T-helper 1 cell treated with Interleukin-12 subunit alpha and Interleukin-12 subunit beta and Interleukin-4 antibody, amounts not matched to agents 30 μg/mL and 1 μg/mL, for 36 hours (primary cell): Measurements from ENCODE around the gene GPX8.

Source experiments
- H3K27ac Mint-ChIP-seq: one replicate; pipeline ENCODE4 v1.8.0; 2021; ENCODE audit warnings: mild to moderate bottlenecking, mixed read lengths
- H3K27me3 Mint-ChIP-seq: one replicate; pipeline ENCODE4 v1.8.0; 2021; ENCODE audit warnings: low read depth, mixed read lengths
- H3K36me3 Mint-ChIP-seq: one replicate; pipeline ENCODE4 v1.8.0; 2021; ENCODE audit warnings: low read depth, mixed read lengths
- H3K4me1 Mint-ChIP-seq: one replicate; pipeline ENCODE4 v1.8.0; 2021; ENCODE audit warnings: low read depth, mixed read lengths
- H3K4me3 Mint-ChIP-seq: one replicate; pipeline ENCODE4 v1.8.0; 2021; ENCODE audit warnings: mild to moderate bottlenecking, moderate library complexity, mixed read lengths
- H3K9me3 Mint-ChIP-seq: one replicate; pipeline ENCODE4 v1.8.0; 2021; ENCODE audit warnings: mixed read lengths

GPX8 gene, protein sequence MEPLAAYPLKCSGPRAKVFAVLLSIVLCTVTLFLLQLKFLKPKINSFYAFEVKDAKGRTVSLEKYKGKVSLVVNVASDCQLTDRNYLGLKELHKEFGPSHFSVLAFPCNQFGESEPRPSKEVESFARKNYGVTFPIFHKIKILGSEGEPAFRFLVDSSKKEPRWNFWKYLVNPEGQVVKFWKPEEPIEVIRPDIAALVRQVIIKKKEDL

DNA sequence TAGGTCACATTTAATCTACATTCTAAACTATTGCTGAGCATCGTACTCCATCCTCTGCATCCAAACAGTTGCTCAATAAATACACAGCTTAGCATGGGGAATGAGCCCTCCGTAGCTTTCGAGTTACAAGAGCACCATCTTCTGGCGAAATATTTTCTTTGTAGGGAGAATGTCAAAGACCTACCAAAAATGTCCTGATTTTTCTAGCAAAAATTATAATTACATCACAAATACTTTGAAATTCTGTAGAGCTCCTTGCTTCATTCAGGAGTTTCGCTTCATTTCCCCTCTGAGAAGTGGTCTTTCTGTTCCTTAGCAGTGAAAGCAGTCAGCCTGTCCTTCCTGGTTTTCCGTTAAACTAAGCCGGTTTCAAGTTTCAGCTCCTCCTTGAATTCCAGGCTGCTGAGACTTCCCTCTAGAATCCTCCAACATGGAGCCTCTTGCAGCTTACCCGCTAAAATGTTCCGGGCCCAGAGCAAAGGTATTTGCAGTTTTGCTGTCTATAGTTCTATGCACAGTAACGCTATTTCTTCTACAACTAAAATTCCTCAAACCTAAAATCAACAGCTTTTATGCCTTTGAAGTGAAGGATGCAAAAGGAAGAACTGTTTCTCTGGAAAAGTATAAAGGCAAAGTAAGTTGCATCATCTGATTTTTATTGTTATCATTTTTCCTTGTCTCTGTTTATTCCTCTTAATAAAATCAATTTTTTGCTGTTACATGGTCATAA, at the start of gene GPX8:
GPX8 (plus strand) TSS at position 409 of the 730 bp plus-strand sequence; CDS start at position 431, 22 bp downstream.
- no peaks in the 10 kb centered on the region for H3K36me3 Mint-ChIP-seq
- H3K9me3 Mint-ChIP-seq = no peaks in the 10 kb centered on the region
- peaks cover 3% of the 10 kb centered on the region for H3K4me1 Mint-ChIP-seq
- H3K4me3 Mint-ChIP-seq = no peak within 1 kb of the TSS
- no peak within 1 kb of the TSS for H3K27ac Mint-ChIP-seq
- peaks cover 76% of the 10 kb centered on the region for H3K27me3 Mint-ChIP-seq

DNA sequence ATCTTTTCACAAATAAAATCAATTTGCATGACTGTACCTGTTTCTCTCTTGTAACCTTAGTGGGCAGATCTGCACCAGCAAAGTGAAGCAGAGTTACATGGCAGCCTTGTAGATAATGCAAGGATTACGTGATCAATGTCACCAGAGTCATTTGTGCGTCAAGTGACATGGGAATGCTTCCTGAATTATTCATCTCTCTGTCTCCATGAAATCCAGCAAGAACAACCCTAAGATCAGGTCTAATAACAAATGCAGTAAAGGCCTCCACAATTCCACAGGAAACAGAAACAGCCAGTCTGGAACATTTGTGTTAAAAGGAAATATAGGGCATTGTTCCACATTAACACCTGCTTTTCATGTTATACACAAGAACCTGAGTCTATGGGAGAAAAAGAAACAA, 49.8 kb upstream of the GPX8 start:
- peaks cover 64% of the 10 kb centered on the region for H3K36me3 Mint-ChIP-seq

DNA sequence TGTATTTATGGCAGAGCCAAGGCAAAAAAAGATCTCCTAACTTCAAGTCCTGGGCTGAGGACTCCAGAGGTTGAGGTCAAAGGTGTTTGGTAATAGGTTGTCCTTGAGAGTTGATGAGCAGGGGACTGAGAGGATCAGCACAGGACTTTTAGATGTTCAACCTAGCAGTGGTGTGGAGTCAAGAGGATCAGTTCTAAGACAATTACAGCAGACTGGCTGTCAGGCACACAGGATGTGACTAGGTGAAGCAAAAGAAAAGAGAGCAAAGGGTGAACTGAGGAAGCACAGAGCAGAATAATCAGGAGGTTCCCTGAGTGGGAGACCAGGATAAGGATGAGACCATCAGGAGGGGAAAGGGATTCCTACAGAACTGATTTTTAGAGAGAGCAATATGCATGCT, 46.6 kb upstream of the GPX8 start:
- Mint-ChIP-seq H3K4me1 (peaks cover 31% of the 10 kb centered on the region), H3K36me3 (peaks cover 40% of the 10 kb centered on the region), H3K9me3 (peaks cover 4% of the 10 kb centered on the region), H3K4me3 (peak overlapping the region; percentile 6), H3K27ac (peak overlapping the region; percentile 55), H3K27me3 (no peaks in the 10 kb centered on the region)

More for the DNA sequence above, 49.8 kb upstream of the GPX8 start:
- H3K27me3 Mint-ChIP-seq = no peaks in the 10 kb centered on the region
- peaks cover 50% of the 10 kb centered on the region for H3K4me1 Mint-ChIP-seq
- no peak overlapping the region for H3K27ac Mint-ChIP-seq
- peaks cover 4% of the 10 kb centered on the region for H3K9me3 Mint-ChIP-seq
- H3K4me3 Mint-ChIP-seq = no peak overlapping the region

DNA sequence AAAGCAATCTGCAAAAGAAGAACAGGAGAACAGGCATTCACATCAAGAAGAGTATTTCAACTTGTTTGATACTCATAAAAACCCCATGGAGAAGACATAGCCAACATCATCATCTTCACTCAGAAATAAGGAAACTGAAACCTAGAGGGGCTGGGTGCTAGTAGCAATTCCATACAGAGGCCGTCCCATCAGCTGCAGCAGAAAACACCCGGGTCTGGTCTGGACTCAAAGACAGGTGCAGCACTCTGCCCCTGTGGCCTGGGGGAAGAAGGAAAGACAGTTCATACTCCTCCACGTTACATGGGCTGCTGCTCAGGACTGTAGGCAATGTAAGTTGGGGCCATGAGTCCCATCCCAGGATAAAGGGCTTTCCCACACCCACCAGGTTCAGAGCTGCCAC, 45.9 kb upstream of the GPX8 start:
- no peak overlapping the region for H3K27ac Mint-ChIP-seq
- H3K36me3 Mint-ChIP-seq = peaks cover 32% of the 10 kb centered on the region
- peaks cover 29% of the 10 kb centered on the region for H3K4me1 Mint-ChIP-seq
- no peak overlapping the region for H3K4me3 Mint-ChIP-seq
- peaks cover 4% of the 10 kb centered on the region for H3K9me3 Mint-ChIP-seq
- H3K27me3 Mint-ChIP-seq = peaks cover 5% of the 10 kb centered on the region

DNA sequence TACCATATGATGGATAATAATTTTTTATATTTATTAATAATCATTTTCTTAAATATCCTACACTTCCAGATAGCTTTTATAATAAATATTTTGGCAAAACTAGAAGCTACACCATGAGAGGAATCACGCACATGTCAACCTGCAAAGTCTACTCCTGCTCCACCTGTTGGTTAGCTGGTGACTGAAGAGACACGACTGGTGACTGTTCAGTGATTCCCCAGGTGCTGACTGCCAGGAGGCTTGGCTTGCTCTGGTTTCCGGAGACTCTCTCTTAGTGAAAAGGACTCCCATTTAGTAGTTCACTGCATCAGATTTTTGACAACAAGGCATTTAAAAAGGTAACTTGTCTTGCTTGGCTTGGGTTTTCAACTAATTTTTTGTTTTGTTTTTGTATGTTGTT, 36.6 kb upstream of the GPX8 start:
- H3K4me1 Mint-ChIP-seq = peaks cover 4% of the 10 kb centered on the region
- H3K27ac Mint-ChIP-seq = no peak overlapping the region
- H3K27me3 Mint-ChIP-seq = peaks cover 28% of the 10 kb centered on the region
- peaks cover 10% of the 10 kb centered on the region for H3K36me3 Mint-ChIP-seq
- H3K4me3 Mint-ChIP-seq = no peak overlapping the region
- peaks cover 15% of the 10 kb centered on the region for H3K9me3 Mint-ChIP-seq

DNA sequence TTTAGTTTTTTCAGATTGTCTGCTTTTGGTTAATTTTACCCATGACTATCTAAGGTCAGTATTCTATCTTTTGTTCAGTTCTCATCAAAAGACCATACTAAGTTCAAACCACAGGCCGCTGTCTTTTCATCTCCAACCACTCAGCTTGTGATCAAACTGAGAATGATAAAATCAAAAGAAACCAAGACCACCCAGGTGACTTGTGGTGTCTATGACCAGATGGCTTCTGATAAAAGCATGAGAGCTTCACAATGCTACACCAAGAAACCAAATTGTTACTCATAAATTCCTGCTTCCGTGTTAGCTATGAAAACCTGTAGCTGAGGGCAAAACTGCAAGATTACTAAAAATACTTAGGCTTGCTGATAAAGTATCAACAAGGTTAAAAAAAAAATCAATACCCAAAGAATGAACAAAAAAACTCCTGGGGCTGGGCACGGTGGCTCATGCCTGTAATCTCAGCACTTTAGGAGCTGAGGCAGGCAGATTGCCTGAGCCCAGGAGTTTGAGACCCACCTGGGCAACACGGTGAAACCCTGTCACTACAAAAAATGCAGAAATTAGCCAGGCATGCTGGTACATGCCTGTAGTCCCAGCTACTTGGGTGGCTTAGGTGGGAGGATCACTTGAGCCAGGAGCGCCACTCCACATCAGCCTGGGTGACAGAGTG, 25.8 kb upstream of the GPX8 start:
- Mint-ChIP-seq H3K27me3 (peaks cover 16% of the 10 kb centered on the region), H3K4me3 (peak overlapping the region; percentile 5), H3K27ac (no peak overlapping the region), H3K36me3 (peaks cover 24% of the 10 kb centered on the region), H3K4me1 (peaks cover 15% of the 10 kb centered on the region), H3K9me3 (peaks cover 28% of the 10 kb centered on the region)

DNA sequence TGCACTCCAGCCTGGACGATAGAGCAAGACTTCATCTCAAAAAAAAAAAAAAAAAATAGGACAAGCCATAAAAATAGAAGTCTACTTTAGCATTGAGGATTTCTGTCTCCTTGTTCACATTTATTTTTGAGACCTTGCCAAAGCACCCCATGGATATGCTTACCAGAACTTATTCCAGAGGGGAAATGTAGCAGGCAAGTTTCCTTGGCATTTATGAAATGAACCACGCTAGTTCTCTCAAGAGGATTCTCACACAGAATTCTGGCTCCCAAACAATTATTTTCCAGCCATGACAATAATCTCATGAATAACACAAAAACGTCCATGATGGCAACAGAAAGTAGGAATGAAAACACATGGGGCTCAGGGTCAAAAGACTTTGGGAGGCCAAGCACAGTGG, 23.4 kb upstream of the GPX8 start:
- H3K4me1 Mint-ChIP-seq = peaks cover 24% of the 10 kb centered on the region
- H3K27ac Mint-ChIP-seq = no peak overlapping the region
- H3K27me3 Mint-ChIP-seq = peaks cover 16% of the 10 kb centered on the region
- no peak overlapping the region for H3K4me3 Mint-ChIP-seq
- H3K36me3 Mint-ChIP-seq = peaks cover 14% of the 10 kb centered on the region
- peaks cover 9% of the 10 kb centered on the region for H3K9me3 Mint-ChIP-seq

DNA sequence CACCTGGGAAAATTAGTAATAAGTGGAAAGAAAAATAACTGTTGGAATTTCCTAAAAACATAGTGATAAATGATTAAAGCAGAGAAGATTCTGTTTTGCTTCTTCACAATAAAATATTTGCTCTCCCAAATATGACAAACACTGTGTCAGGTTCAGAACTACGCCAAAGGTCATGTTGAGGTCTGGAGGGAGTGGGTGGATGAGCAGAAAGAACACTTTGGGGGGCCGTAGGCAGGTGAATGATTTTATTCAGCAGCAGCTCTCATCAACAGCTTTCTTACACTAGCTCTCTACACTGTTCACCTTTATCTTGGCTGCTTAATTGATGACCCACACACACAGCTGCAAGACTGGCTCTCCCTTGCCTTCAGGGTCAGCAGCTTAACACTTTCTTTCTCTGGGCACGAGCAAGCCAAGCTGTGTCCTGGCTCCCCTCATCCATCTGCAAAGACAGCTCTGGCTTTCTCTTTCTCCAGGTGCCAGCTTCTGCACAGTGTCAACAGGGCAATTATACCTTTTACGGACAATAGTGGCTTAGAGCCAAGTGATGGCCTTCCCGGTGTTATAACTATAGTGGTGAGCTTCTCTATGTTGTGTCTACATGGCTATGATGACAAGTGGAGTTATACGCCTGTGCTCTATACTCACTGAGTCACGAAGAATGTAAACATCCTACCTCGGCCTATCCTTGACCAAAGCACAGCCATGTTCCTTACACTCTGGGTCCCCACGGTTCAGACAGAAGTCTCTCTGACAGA, 18.9 kb upstream of the GPX8 start:
- Mint-ChIP-seq H3K36me3 (peaks cover 20% of the 10 kb centered on the region), H3K27me3 (peaks cover 26% of the 10 kb centered on the region), H3K4me1 (peaks cover 37% of the 10 kb centered on the region), H3K27ac (peak overlapping the region; percentile 34), H3K9me3 (no peaks in the 10 kb centered on the region), H3K4me3 (no peak overlapping the region)

DNA sequence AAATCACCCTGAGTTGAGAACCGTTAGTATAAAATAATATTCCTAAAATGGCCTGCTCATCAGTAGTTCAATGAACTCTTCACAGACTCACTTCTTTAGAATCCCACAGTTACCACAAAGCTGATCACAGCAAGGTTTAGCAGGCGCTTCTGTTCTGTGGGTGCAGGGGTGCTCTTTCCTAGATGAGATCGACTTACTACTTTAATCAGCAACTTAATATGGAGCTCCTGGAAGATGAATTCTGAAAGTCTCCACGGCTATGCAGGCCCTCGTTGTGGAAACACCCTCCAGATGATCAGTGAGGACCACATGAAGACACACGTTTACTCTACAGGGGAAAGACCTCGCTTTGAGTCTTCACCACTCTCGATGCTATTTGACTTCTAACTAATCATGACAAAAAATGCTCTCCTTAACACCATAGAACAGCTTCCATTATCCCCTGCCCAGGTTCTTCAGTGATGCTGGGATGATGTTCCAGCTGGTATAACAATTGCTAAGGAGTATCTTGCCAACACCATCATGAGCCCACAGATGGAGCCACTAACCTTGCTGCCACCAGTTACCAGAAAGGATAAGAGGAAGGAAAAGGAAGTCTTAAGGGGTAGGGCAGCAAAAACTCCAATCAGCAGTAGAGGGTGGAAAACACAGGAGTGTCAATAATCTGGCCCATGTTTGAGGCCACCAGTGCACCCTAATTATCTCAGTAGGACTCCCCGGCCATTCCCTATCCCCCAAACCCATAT, 17.9 kb upstream of the GPX8 start:
- H3K4me1 Mint-ChIP-seq = peaks cover 43% of the 10 kb centered on the region
- H3K9me3 Mint-ChIP-seq = no peaks in the 10 kb centered on the region
- H3K4me3 Mint-ChIP-seq = no peak overlapping the region
- H3K36me3 Mint-ChIP-seq = peaks cover 20% of the 10 kb centered on the region
- peak overlapping the region; percentile 45 for H3K27ac Mint-ChIP-seq
- peaks cover 26% of the 10 kb centered on the region for H3K27me3 Mint-ChIP-seq

DNA sequence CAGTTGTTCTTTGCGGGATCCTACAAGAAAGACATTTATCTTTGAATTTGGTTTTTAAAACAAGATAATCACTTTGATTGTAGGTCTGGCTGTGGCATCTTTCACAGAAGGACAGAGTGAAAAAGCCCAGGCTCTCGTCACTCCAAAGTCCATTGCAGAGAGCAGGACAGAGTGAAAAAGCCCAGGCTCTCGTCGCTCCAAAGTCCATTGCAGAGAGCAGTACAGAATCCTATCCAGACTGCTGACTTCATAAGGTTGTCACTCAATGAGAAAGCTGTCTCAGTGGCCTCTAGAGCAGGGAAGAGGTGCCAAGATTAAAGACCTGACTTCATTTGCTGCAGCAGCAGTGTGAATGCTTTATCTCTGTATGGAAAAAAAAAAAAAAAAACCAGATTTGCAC, 16.3 kb upstream of the GPX8 start:
- peaks cover 41% of the 10 kb centered on the region for H3K4me1 Mint-ChIP-seq
- no peak overlapping the region for H3K27ac Mint-ChIP-seq
- H3K4me3 Mint-ChIP-seq = no peak overlapping the region
- H3K9me3 Mint-ChIP-seq = no peaks in the 10 kb centered on the region
- H3K36me3 Mint-ChIP-seq = peaks cover 17% of the 10 kb centered on the region
- H3K27me3 Mint-ChIP-seq = peaks cover 28% of the 10 kb centered on the region

DNA sequence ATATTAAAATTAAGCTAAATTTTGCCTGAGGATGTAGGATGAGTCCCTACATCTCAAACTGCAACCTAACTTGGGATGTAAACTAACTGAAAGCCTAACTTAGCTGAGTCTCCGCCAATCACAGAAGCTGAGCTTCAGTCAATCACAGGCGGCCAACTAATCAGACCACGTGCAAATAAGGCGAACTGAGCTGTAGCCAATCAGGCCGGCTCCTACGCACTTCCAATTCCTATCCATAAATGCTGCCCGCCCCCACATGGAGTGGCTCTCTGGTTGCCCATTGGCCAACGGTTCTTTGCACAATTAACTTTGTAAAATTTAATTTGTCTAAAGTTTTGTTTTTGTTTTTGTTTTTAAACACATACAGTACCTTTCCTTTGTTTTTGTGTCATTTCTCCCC, 13.9 kb upstream of the GPX8 start:
- Mint-ChIP-seq H3K27ac (peak overlapping the region; percentile 41), H3K36me3 (peaks cover 16% of the 10 kb centered on the region)

DNA sequence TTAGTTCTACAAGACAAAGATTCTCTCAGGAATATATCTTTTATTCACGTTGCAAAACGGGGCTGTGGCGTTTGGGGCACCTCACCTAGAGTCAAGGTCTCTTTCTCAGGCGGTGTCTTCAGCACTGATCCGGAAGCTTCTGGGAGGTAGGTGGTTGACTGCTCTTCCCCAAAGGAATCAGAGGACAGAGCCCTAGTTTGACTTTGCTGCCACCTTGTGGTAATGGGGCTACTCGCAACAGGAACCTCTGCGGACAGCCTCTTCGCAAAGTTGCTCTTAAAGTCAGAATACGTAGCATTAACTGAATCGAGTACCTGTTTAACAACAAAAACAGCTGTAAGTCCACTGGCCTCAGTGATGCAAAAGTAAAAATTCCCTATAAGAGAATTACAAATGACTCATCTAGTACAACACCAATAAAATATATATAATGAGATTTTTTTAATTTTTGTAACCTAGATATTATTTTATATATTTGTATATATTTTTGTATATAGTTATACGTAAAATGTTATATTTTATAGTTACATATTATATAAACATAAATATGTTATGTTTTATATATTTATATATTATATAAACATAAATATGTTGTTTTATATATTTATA, 13.3 kb upstream of the GPX8 start:
- peak overlapping the region; percentile 41 for H3K4me3 Mint-ChIP-seq
- peaks cover 16% of the 10 kb centered on the region for H3K36me3 Mint-ChIP-seq
- peak overlapping the region; percentile 41 for H3K27ac Mint-ChIP-seq
- H3K4me1 Mint-ChIP-seq = peaks cover 30% of the 10 kb centered on the region
- H3K9me3 Mint-ChIP-seq = no peaks in the 10 kb centered on the region
- H3K27me3 Mint-ChIP-seq = peaks cover 52% of the 10 kb centered on the region

More for the DNA sequence above, 13.9 kb upstream of the GPX8 start:
- peaks cover 36% of the 10 kb centered on the region for H3K4me1 Mint-ChIP-seq
- no peaks in the 10 kb centered on the region for H3K9me3 Mint-ChIP-seq
- peak overlapping the region; percentile 41 for H3K4me3 Mint-ChIP-seq
- peaks cover 48% of the 10 kb centered on the region for H3K27me3 Mint-ChIP-seq

DNA sequence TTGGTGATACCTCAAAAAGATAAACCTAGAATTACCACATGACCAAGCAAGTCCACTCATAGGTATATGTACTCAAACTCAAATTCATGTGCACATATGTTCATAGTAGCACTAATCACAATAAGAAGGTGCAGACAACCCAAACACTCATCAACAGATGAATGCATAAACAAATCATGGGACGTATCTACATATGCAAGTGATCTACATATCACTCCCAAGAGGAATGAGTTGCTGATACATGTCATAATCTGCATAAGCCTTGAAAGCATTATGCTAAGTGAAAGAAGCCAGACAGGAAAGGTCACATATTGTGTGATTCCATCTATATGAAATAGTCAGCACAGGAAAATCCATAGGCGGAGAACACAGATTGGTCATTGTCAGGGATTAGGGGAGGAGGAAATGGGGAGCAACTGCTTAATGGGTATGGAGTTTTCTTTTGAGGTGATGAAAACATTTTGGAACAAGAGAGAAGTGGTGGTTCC, 10.6 kb upstream of the GPX8 start:
- no peak overlapping the region for H3K27ac Mint-ChIP-seq
- H3K9me3 Mint-ChIP-seq = no peaks in the 10 kb centered on the region
- peaks cover 69% of the 10 kb centered on the region for H3K27me3 Mint-ChIP-seq
- H3K4me3 Mint-ChIP-seq = no peak overlapping the region
- peaks cover 8% of the 10 kb centered on the region for H3K36me3 Mint-ChIP-seq
- peaks cover 18% of the 10 kb centered on the region for H3K4me1 Mint-ChIP-seq
